PC-3 (cell line): ENCODE data around the gene NTN1.

ENCODE experiments used
- EZH2 ChIP-seq: fragments of 300-600 bp; sonication (generic); IDR thresholded peaks from one replicate; pipeline ENCODE4 v1.6.1; 2017; ENCODE audit warnings: antibody characterized with exemption, mild to moderate bottlenecking, low read length; ENCODE audit not compliant: unreplicated experiment
- TF ChIP-seq, protein P1 (sequence below): fragments of 300-600 bp; sonication (generic); conservative IDR thresholded peaks from 2 replicates; pipeline ENCODE4 v1.5.1; 2017; ENCODE audit warnings: antibody characterized with exemption, low read depth, mild to moderate bottlenecking, low read length

- TF ChIP-seq, protein P1, sequence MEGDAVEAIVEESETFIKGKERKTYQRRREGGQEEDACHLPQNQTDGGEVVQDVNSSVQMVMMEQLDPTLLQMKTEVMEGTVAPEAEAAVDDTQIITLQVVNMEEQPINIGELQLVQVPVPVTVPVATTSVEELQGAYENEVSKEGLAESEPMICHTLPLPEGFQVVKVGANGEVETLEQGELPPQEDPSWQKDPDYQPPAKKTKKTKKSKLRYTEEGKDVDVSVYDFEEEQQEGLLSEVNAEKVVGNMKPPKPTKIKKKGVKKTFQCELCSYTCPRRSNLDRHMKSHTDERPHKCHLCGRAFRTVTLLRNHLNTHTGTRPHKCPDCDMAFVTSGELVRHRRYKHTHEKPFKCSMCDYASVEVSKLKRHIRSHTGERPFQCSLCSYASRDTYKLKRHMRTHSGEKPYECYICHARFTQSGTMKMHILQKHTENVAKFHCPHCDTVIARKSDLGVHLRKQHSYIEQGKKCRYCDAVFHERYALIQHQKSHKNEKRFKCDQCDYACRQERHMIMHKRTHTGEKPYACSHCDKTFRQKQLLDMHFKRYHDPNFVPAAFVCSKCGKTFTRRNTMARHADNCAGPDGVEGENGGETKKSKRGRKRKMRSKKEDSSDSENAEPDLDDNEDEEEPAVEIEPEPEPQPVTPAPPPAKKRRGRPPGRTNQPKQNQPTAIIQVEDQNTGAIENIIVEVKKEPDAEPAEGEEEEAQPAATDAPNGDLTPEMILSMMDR = no peak
- no peak for TF ChIP-seq EZH2
These were observed 106.0 kb downstream of the NTN1 start for GRCh38 chr17:9127340-9127739.
